HEK293 (cell line): ENCODE results near the gene AKAP12.

ENCODE experiments used
- CTCF ChIA-PET: fragments of 350-600 bp; formaldehyde crosslinking; extraction: SDS; loops from one replicate; lab custom pipeline; 2021; ENCODE audit warnings: antibody characterized with exemption; lab: Yijun Ruan, JAX
- POLR2A ChIA-PET: fragments of 300-600 bp; formaldehyde crosslinking; extraction: SDS; loops from one replicate; lab custom pipeline; 2020; ENCODE audit warnings: antibody characterized with exemption, inconsistent platforms; lab: Yijun Ruan, JAX
- H3K27ac ChIP-seq: fragments of 200-500 bp; sonication (Bioruptor generic); 2 replicates; pipeline ENCODE4 v1.5.1; 2014; ENCODE audit warnings: low read depth, low read length, control low read depth, inconsistent platforms; ENCODE audit errors: extremely low read depth
- H3K36me3 ChIP-seq, 2 experiments: fragments of 200-500 bp in 1 of 2; sonication (Bioruptor generic) in 1 of 2; 1 replicate in 1 of 2; 2 replicates in 1 of 2; pipeline ENCODE4 v1.5.1; 2014 to 2017; ENCODE audit warnings: inconsistent platforms in 2 of 2, low read length in 2 of 2; ENCODE audit not compliant: control insufficient read depth in 2 of 2, insufficient read depth in 1 of 2
- H3K4me1 ChIP-seq: fragments of 200-500 bp; sonication (Bioruptor generic); 2 replicates; pipeline ENCODE4 v1.5.1; 2014; ENCODE audit warnings: mild to moderate bottlenecking, low read length, inconsistent platforms; ENCODE audit not compliant: control insufficient read depth, insufficient read depth
- H3K4me3 ChIP-seq: 2 replicates; pipeline ENCODE4 v1.5.1; 2011; ENCODE audit warnings: low read depth, mild to moderate bottlenecking, control low read depth, low read length, moderate library complexity
- H3K9me3 ChIP-seq: fragments of 200-500 bp; sonication (Bioruptor generic); 2 replicates; pipeline ENCODE4 v1.5.1; 2014; ENCODE audit warnings: low read depth, low read length, inconsistent platforms; ENCODE audit not compliant: control insufficient read depth, insufficient read depth
- HOXA7 ChIP-seq: sonication (generic); formaldehyde crosslinking; IDR thresholded peaks from 2 replicates; pipeline ENCODE4 v1.8.1; 2022; ENCODE audit warnings: missing genetic modification reagents, borderline replicate concordance
- IKZF3 ChIP-seq: fragments of 450-650 bp; IDR thresholded peaks from 2 replicates; pipeline ENCODE4 v1.5.0; 2018; ENCODE audit warnings: missing biosample characterization, mild to moderate bottlenecking, missing genetic modification characterization, moderate library complexity
- MEIS1 ChIP-seq: sonication (generic); formaldehyde crosslinking; IDR thresholded peaks from 2 replicates; pipeline ENCODE4 v1.8.1; 2022; ENCODE audit warnings: missing genetic modification reagents, mild to moderate bottlenecking, borderline replicate concordance
- OSR2 ChIP-seq: fragments of 450-650 bp; formaldehyde crosslinking; IDR thresholded peaks from 2 replicates; pipeline ENCODE4 v1.5.1; 2016; ENCODE audit warnings: missing biosample characterization, missing genetic modification characterization
- PRDM1 ChIP-seq: fragments of 450-650 bp; formaldehyde crosslinking; IDR thresholded peaks from 2 replicates; pipeline ENCODE4; 2016; ENCODE audit warnings: missing biosample characterization, missing genetic modification characterization
- SETDB1 ChIP-seq: IDR thresholded peaks from one replicate; pipeline ENCODE4 v1.6.1; 2017; ENCODE audit warnings: mild to moderate bottlenecking, low read length, moderate library complexity, mixed read lengths; ENCODE audit not compliant: insufficient read length
- ZBTB20 ChIP-seq: fragments of 450-650 bp; formaldehyde crosslinking; IDR thresholded peaks from 2 replicates; pipeline ENCODE4 v1.5.1; 2016; ENCODE audit warnings: missing biosample characterization, missing genetic modification characterization
- ZBTB48 ChIP-seq: fragments of 450-650 bp; formaldehyde crosslinking; IDR thresholded peaks from 2 replicates; pipeline ENCODE4 v1.5.1; 2016; ENCODE audit warnings: missing biosample characterization, missing genetic modification characterization
- ZIC2 ChIP-seq: fragments of 450-650 bp; formaldehyde crosslinking; IDR thresholded peaks from 2 replicates; pipeline ENCODE4 v1.5.1; 2016; ENCODE audit warnings: missing biosample characterization, missing genetic modification characterization
- ZNF302 ChIP-seq: fragments of 450-650 bp; formaldehyde crosslinking; IDR thresholded peaks from 2 replicates; pipeline ENCODE4 v1.5.1; 2016; ENCODE audit warnings: missing biosample characterization, missing genetic modification characterization, low read depth
- ZNF501 ChIP-seq: fragments of 450-650 bp; formaldehyde crosslinking; IDR thresholded peaks from 2 replicates; pipeline ENCODE4 v1.5.1; 2016; ENCODE audit warnings: missing biosample characterization, missing genetic modification characterization
- ZNF585B ChIP-seq: fragments of 450-650 bp; formaldehyde crosslinking; IDR thresholded peaks from 2 replicates; pipeline ENCODE4 v1.5.1; 2016; ENCODE audit warnings: missing biosample characterization, missing genetic modification characterization
- ZNF626 ChIP-seq: fragments of 450-650 bp; sonication (Bioruptor Pico); formaldehyde crosslinking; IDR thresholded peaks from 2 replicates; pipeline ENCODE4 v1.5.1; 2018; ENCODE audit warnings: missing biosample characterization, missing genetic modification characterization, inconsistent platforms
- ZNF664 ChIP-seq: fragments of 450-650 bp; formaldehyde crosslinking; IDR thresholded peaks from 2 replicates; pipeline ENCODE4 v1.5.1; 2016; ENCODE audit warnings: missing biosample characterization, missing genetic modification characterization
- ZSCAN30 ChIP-seq: fragments of 450-650 bp; IDR thresholded peaks from 2 replicates; pipeline ENCODE4 v1.5.1; 2018; ENCODE audit warnings: missing biosample characterization, mild to moderate bottlenecking, missing genetic modification characterization, moderate library complexity
- TF ChIP-seq, protein P1 (sequence below): fragments of 450-650 bp; formaldehyde crosslinking; IDR thresholded peaks from 2 replicates; pipeline ENCODE4 v1.5.1; 2016; ENCODE audit warnings: missing biosample characterization, missing genetic modification characterization
- TF ChIP-seq, protein P2 (sequence below): fragments of 450-650 bp; formaldehyde crosslinking; IDR thresholded peaks from 2 replicates; pipeline ENCODE4 v1.5.1; 2016; ENCODE audit warnings: missing biosample characterization, missing genetic modification characterization
- TF ChIP-seq, protein P3 (sequence below): fragments of 450-650 bp; formaldehyde crosslinking; IDR thresholded peaks from 2 replicates; pipeline ENCODE4 v1.5.1; 2017; ENCODE audit warnings: missing biosample characterization, missing genetic modification characterization
- TF ChIP-seq, protein P4 (sequence below): fragments of 450-650 bp; formaldehyde crosslinking; IDR thresholded peaks from 2 replicates; pipeline ENCODE4 v1.5.1; 2016; ENCODE audit warnings: missing biosample characterization, missing genetic modification characterization

AKAP12 gene

DNA sequence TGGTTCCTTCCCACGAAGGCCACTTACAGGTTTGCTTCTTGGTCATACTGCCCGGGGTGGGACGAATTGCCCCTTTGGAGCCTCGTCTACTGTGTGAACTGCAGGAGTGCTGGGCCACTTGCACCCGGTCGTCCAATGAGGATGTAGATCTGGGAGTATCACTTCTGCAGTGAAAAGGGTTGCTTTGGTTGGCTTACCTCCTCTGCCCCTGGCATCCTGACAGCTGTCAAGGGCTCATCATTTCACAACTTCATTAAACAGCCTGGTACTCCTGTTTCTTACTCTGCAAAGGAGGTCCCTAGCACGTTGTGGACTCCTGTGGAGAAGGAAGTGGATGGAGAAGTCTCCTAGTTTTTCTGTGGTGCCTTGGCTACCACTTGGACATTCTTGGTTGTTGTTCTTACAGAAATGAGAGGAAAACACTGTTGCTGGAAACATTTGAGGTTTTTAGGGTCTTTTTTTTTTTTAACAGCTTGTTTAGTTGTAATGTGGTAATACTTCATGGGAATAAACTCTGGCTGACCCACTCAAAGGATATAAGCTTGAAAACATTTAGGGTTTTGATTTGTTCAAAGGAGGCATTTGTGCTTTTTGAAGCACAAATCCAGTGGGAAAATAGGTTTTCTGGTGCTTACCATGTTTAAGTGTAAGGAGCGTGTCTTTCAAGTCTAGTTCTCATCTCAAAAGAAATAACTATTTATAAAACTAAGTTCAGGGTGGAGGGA lies 60.7 kb downstream of the AKAP12 start (continued):
- TF ChIP-seq ZIC2 (tag by site-specific recombination), result 0 out of 2 replicates have a peak, but pooled peaks have one; percentile 9
- no peak for TF ChIP-seq MEIS1 (CRISPR knock-in tag)
- TF ChIP-seq PRDM1 (tag by site-specific recombination), result no peak
- 0 out of 2 replicates have a peak, but pooled peaks have one; percentile 7 for TF ChIP-seq ZNF585B (tag by site-specific recombination)
- TF ChIP-seq ZNF664 (tag by site-specific recombination), result no peak
- TF ChIP-seq ZBTB48 (tag by site-specific recombination), result 0 out of 2 replicates have a peak, but pooled peaks have one; percentile 17
- 0 out of 2 replicates have a peak, but pooled peaks have one; percentile 13 for TF ChIP-seq OSR2
- TF ChIP-seq, protein P1, sequence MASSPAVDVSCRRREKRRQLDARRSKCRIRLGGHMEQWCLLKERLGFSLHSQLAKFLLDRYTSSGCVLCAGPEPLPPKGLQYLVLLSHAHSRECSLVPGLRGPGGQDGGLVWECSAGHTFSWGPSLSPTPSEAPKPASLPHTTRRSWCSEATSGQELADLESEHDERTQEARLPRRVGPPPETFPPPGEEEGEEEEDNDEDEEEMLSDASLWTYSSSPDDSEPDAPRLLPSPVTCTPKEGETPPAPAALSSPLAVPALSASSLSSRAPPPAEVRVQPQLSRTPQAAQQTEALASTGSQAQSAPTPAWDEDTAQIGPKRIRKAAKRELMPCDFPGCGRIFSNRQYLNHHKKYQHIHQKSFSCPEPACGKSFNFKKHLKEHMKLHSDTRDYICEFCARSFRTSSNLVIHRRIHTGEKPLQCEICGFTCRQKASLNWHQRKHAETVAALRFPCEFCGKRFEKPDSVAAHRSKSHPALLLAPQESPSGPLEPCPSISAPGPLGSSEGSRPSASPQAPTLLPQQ (tag by site-specific recombination), result no peak
- no peak for TF ChIP-seq IKZF3 (tag by site-specific recombination)

DNA sequence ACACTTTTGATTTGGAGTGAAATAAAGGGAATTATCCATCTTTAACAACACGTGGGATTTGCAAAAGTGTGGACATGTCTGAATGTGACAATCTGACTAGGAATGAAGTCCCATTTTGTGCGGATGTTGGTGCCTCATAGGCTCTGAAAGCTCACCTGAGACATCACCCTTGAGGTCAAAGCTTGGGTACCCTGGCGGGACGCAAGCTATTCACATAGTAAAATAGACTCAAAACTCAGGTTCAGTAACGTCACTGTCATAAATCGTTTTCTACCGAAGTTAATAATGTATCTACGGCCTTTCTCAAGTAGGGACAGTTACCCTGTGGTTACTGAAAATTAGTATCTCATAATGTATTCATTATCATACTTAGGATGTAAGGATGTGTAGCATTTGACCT lies 61.8 kb downstream of the AKAP12 start:
- POLR2A ChIA-PET, result no interaction called here
- Histone ChIP-seq H3K9me3 (no peaks in the 10 kb centered on the region), H3K4me1 (no peaks in the 10 kb centered on the region), H3K4me3 (no peak overlapping the region), H3K27ac (no peak overlapping the region), H3K36me3 (no peaks in the 10 kb centered on the region)
- TF ChIP-seq, protein P2, sequence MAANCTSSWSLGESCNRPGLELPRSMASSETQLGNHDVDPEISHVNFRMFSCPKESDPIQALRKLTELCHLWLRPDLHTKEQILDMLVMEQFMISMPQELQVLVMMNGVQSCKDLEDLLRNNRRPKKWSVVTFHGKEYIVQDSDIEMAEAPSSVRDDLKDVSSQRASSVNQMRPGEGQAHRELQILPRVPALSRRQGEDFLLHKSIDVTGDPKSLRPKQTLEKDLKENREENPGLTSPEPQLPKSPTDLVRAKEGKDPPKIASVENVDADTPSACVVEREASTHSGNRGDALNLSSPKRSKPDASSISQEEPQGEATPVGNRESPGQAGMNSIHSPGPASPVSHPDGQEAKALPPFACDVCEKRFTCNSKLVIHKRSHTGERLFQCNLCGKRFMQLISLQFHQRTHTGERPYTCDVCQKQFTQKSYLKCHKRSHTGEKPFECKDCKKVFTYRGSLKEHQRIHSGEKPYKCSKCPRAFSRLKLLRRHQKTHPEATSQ (tag by site-specific recombination), result no peak
- TF ChIP-seq ZBTB20 (tag by site-specific recombination) (no peak), ZNF302 (tag by site-specific recombination) (no peak), HOXA7 (CRISPR knock-in tag) (no peak), ZNF501 (tag by site-specific recombination) (no peak), ZSCAN30 (tag by site-specific recombination) (no peak), ZNF626 (tag by site-specific recombination) (no peak), SETDB1 (no peak)
- TF ChIP-seq, protein P3, sequence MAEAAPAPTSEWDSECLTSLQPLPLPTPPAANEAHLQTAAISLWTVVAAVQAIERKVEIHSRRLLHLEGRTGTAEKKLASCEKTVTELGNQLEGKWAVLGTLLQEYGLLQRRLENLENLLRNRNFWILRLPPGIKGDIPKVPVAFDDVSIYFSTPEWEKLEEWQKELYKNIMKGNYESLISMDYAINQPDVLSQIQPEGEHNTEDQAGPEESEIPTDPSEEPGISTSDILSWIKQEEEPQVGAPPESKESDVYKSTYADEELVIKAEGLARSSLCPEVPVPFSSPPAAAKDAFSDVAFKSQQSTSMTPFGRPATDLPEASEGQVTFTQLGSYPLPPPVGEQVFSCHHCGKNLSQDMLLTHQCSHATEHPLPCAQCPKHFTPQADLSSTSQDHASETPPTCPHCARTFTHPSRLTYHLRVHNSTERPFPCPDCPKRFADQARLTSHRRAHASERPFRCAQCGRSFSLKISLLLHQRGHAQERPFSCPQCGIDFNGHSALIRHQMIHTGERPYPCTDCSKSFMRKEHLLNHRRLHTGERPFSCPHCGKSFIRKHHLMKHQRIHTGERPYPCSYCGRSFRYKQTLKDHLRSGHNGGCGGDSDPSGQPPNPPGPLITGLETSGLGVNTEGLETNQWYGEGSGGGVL (tag by site-specific recombination), result no peak
- TF ChIP-seq, protein P4, sequence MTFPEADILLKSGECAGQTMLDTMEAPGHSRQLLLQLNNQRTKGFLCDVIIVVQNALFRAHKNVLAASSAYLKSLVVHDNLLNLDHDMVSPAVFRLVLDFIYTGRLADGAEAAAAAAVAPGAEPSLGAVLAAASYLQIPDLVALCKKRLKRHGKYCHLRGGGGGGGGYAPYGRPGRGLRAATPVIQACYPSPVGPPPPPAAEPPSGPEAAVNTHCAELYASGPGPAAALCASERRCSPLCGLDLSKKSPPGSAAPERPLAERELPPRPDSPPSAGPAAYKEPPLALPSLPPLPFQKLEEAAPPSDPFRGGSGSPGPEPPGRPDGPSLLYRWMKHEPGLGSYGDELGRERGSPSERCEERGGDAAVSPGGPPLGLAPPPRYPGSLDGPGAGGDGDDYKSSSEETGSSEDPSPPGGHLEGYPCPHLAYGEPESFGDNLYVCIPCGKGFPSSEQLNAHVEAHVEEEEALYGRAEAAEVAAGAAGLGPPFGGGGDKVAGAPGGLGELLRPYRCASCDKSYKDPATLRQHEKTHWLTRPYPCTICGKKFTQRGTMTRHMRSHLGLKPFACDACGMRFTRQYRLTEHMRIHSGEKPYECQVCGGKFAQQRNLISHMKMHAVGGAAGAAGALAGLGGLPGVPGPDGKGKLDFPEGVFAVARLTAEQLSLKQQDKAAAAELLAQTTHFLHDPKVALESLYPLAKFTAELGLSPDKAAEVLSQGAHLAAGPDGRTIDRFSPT, result no peak
- CTCF ChIA-PET, result interaction anchor here (0.6 kb wide), 1 partner anchor 26 kb away, joined by 6 read pairs; no protein-coding TSS in a partner anchor
